GM13977 (cell line): ENCODE data around the gene NME8.

Experiments used
- DNase-seq: peaks from one replicate; pipeline ENCODE4 v3.0.0; 2012; ENCODE audit warnings: low spot score
- in situ Hi-C: fragments of 300-500 bp; cut with MboI; formaldehyde crosslinking; loops from one replicate; pipeline ENCODE4 v1.12.0; 2022; ENCODE audit warnings: low sequenced_read_pairs, low pct_unique_long_range_greater_than_20kb, mixed read lengths, inconsistent platforms; ENCODE audit not compliant: unreplicated experiment
- TF ChIP-seq, protein P1 (sequence below): IDR thresholded peaks from 2 replicates; pipeline ENCODE4 v1.5.1; 2012; ENCODE audit warnings: mild to moderate bottlenecking, control low read depth; ENCODE audit not compliant: insufficient read depth; ENCODE audit errors: extremely low read depth, missing control alignments

NME8 gene

GRCh38 chr7:37928878-37929277 is 80.5 kb downstream of the NME8 start:
- DNase-seq: no peak
- in situ Hi-C loops: no loop called here
- TF ChIP-seq, protein P1, sequence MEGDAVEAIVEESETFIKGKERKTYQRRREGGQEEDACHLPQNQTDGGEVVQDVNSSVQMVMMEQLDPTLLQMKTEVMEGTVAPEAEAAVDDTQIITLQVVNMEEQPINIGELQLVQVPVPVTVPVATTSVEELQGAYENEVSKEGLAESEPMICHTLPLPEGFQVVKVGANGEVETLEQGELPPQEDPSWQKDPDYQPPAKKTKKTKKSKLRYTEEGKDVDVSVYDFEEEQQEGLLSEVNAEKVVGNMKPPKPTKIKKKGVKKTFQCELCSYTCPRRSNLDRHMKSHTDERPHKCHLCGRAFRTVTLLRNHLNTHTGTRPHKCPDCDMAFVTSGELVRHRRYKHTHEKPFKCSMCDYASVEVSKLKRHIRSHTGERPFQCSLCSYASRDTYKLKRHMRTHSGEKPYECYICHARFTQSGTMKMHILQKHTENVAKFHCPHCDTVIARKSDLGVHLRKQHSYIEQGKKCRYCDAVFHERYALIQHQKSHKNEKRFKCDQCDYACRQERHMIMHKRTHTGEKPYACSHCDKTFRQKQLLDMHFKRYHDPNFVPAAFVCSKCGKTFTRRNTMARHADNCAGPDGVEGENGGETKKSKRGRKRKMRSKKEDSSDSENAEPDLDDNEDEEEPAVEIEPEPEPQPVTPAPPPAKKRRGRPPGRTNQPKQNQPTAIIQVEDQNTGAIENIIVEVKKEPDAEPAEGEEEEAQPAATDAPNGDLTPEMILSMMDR: no peak

GRCh38 chr7:37930226-37930948 is 82.0 kb downstream of the NME8 start:
- TF ChIP-seq, protein P1: no peak
- DNase-seq: no peak
- in situ Hi-C loops: no loop called here

DNA sequence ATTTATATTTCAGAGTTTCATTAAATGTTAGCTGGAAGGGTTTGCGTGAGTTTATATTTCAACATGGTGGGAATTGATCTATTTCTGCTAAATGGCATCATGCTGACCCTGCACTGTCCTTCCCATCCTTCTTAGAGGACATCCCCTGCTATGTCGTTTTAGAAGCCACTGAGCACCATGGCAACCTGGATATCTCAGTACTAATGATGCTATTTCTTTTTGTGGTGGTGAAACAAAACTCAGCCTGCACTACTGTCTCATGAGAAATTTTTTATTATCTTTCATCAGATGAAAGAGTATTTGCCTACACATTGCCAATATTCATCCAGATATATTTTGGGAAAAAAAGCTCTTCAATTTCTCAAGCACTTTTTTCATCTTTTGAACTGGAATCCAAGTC is 84.1 kb downstream of the NME8 start:
- TF ChIP-seq, protein P1: no peak
- no peak for DNase-seq
- in situ Hi-C loops: no loop called here

DNA sequence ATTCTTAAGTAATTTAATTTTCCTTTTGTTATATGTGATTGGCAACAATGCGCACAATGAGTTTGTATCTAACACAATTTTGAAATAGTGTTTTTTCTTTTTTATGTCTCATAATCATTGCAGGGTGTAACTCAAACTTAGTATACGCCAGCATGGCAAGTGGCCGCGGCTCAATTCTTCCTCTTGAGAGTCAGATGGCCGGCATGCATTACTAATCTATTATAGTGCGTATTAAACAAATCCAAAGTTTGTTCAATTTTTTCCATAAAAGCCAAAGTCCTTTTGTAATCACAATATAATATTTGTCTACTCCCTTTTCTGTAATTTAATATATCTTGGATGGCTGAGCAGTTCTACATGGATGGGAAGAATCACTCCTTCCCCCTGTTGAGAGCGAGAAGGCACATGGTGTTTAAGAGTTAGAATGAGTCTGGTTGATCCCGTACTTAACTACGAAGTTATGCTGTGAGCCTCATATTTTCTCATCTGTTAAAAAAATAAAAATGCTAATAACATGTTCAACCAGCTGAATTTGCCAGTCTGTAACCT is 84.7 kb downstream of the NME8 start:
- DNase-seq: no peak
- in situ Hi-C loops: no loop called here
- TF ChIP-seq, protein P1: no peak

- in situ Hi-C loops: no loop called here
- TF ChIP-seq, protein P1: no peak
- no peak for DNase-seq
Measured at GRCh38 chr7:37942934-37943610, 94.7 kb downstream of the NME8 start.

- TF ChIP-seq, protein P1: no peak
- DNase-seq: peak; percentile 36
Measured at GRCh38 chr7:37943905-37944736, 95.7 kb downstream of the NME8 start.

More at GRCh38 chr7:37943905-37944736, 95.7 kb downstream of the NME8 start:
- in situ Hi-C loops: no loop called here
